Endodermal cell (in vitro differentiated cells): ENCODE data around the gene CLEC4G. TPM values are rescaled to one million over a fixed set of nuclear protein-coding genes. Genes with fewer than 3 reads are reported as not detected.

ENCODE experiments used
- DNase-seq: peaks from one replicate; pipeline ENCODE4 v3.0.0-alpha.2; 2017
- H3K27ac ChIP-seq: 2 replicates; pipeline ENCODE4 v1.5.1; 2013; ENCODE audit warnings: mild to moderate bottlenecking, low read depth, low read length, moderate library complexity
- H3K27me3 ChIP-seq: 2 replicates; pipeline ENCODE4 v1.6.1; 2013; ENCODE audit warnings: mild to moderate bottlenecking, low read length, moderate library complexity; ENCODE audit not compliant: insufficient read depth, control insufficient read depth, poor library complexity, severe bottlenecking
- H3K36me3 ChIP-seq: 2 replicates; pipeline ENCODE4 v1.7.0; 2013; ENCODE audit warnings: mild to moderate bottlenecking, low read length, moderate library complexity; ENCODE audit not compliant: control insufficient read depth, insufficient read depth
- H3K4me1 ChIP-seq: one replicate; pipeline ENCODE4 v1.7.0; 2013; ENCODE audit warnings: low read length; ENCODE audit not compliant: control insufficient read depth, insufficient read depth
- H3K4me3 ChIP-seq: 2 replicates; pipeline ENCODE4 v1.5.1; 2013; ENCODE audit warnings: mild to moderate bottlenecking, low read length, moderate library complexity
- H3K9ac ChIP-seq: 2 replicates; pipeline ENCODE4 v1.6.1; 2013; ENCODE audit warnings: mild to moderate bottlenecking, low read length, moderate library complexity; ENCODE audit not compliant: poor library complexity, severe bottlenecking; ENCODE audit errors: extremely low read depth
- H3K9me3 ChIP-seq: 2 replicates; pipeline ENCODE4 v1.6.1; 2013; ENCODE audit warnings: mild to moderate bottlenecking, low read length, moderate library complexity; ENCODE audit not compliant: control insufficient read depth
- H3K27ac Mint-ChIP-seq: 2 replicates; pipeline ENCODE4 v1.8.0; 2020; ENCODE audit warnings: mixed read lengths
- H3K27me3 Mint-ChIP-seq: 2 replicates; pipeline ENCODE4 v1.8.0; 2021; ENCODE audit warnings: mild to moderate bottlenecking, mixed read lengths; ENCODE audit not compliant: insufficient read depth
- H3K36me3 Mint-ChIP-seq: 2 replicates; pipeline ENCODE4 v1.8.0; 2020; ENCODE audit warnings: low read depth, mixed read lengths
- H3K4me1 Mint-ChIP-seq: 2 replicates; pipeline ENCODE4 v1.8.0; 2020; ENCODE audit warnings: mixed read lengths
- H3K4me3 Mint-ChIP-seq: 2 replicates; pipeline ENCODE4 v1.8.0; 2020; ENCODE audit warnings: mild to moderate bottlenecking, moderate library complexity, mixed read lengths
- H3K9me3 Mint-ChIP-seq: 2 replicates; pipeline ENCODE4 v1.8.0; 2020; ENCODE audit warnings: mild to moderate bottlenecking, mixed read lengths
- WGBS, 2 experiments: methylation state at CpG; one replicate each; pipeline versions ENCODE4 v1.1.5 to v1.1.7; 2013; ENCODE audit warnings: missing lambda C conversion rate in 2 of 2, mixed read lengths in 1 of 2; ENCODE audit not compliant: insufficient coverage in 1 of 2, insufficient read length in 1 of 2; 5-methylcytosine and 5-hydroxymethylcytosine counted together
- total RNA-seq, 2 donors: library from RNA; stranded (reverse); fragmentation: NEBNext Ultra II Directional in 1 of 2; extraction: Animal tissue kit (Norgen Biotek cat#: 25700) in 1 of 2; gene quantifications; 2 replicates in 1 of 2; 3 replicates in 1 of 2; pipeline ENCODE4 v1.2.1, GENCODE V29; 2021
- TF ChIP-seq, protein P1 (sequence below): fragments of 200-600 bp; sonication (generic); conservative IDR thresholded peaks from 2 replicates; pipeline ENCODE4 v1.5.0; 2021; ENCODE audit warnings: antibody characterized with exemption, mild to moderate bottlenecking

Gene CLEC4G
- total RNA-seq, 2 donors from 2014 or later = not detected

GRCh38 chr19:7763696-7764095 is 31.8 kb upstream of the CLEC4G start:
- H3K27ac ChIP-seq = no peak overlapping the region
- DNase-seq = no peak
- H3K4me1 ChIP-seq = no peaks in the 10 kb centered on the region
- TF ChIP-seq, protein P1, sequence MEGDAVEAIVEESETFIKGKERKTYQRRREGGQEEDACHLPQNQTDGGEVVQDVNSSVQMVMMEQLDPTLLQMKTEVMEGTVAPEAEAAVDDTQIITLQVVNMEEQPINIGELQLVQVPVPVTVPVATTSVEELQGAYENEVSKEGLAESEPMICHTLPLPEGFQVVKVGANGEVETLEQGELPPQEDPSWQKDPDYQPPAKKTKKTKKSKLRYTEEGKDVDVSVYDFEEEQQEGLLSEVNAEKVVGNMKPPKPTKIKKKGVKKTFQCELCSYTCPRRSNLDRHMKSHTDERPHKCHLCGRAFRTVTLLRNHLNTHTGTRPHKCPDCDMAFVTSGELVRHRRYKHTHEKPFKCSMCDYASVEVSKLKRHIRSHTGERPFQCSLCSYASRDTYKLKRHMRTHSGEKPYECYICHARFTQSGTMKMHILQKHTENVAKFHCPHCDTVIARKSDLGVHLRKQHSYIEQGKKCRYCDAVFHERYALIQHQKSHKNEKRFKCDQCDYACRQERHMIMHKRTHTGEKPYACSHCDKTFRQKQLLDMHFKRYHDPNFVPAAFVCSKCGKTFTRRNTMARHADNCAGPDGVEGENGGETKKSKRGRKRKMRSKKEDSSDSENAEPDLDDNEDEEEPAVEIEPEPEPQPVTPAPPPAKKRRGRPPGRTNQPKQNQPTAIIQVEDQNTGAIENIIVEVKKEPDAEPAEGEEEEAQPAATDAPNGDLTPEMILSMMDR = no peak
- no peaks in the 10 kb centered on the region for H3K27me3 ChIP-seq
- H3K4me1 Mint-ChIP-seq = no peaks in the 10 kb centered on the region
- H3K36me3 Mint-ChIP-seq = no peaks in the 10 kb centered on the region
- H3K9me3 Mint-ChIP-seq = peaks cover 31% of the 10 kb centered on the region
- 25 to 50% methylated on average over 1 of the region's 1 CpG for WGBS, 2 experiments
- no peak overlapping the region for H3K27ac Mint-ChIP-seq
- no peak overlapping the region for H3K4me3 Mint-ChIP-seq
- H3K4me3 ChIP-seq = no peak overlapping the region
- no peaks in the 10 kb centered on the region for H3K36me3 ChIP-seq
- H3K27me3 Mint-ChIP-seq = peaks cover 30% of the 10 kb centered on the region
- peaks cover 11% of the 10 kb centered on the region for H3K9me3 ChIP-seq
- no peak overlapping the region for H3K9ac ChIP-seq

GRCh38 chr19:7762719-7763293 is 30.9 kb upstream of the CLEC4G start, which contains the start of gene CLEC4M:
Gene CLEC4M (plus strand): TSS chr19:7763243. CDS start chr19:7763267, 24 bp downstream.
- WGBS, 2 experiments = 85 to 86% methylated on average over 7 to 8 of the region's 8 CpGs
- Histone ChIP-seq H3K36me3 (no peaks in the 10 kb centered on the region), H3K9me3 (peaks cover 19% of the 10 kb centered on the region), H3K4me3 (no peak within 1 kb of the TSS), H3K9ac (no peak within 1 kb of the TSS), H3K4me1 (no peaks in the 10 kb centered on the region), H3K27me3 (no peaks in the 10 kb centered on the region), H3K27ac (no peak within 1 kb of the TSS)
- Mint-ChIP-seq H3K9me3 (peaks cover 39% of the 10 kb centered on the region), H3K27ac (no peak within 1 kb of the TSS), H3K36me3 (no peaks in the 10 kb centered on the region), H3K4me1 (no peaks in the 10 kb centered on the region), H3K4me3 (no peak within 1 kb of the TSS), H3K27me3 (peaks cover 22% of the 10 kb centered on the region)
- DNase-seq = peak; percentile 13
- TF ChIP-seq, protein P1 = no peak

DNA sequence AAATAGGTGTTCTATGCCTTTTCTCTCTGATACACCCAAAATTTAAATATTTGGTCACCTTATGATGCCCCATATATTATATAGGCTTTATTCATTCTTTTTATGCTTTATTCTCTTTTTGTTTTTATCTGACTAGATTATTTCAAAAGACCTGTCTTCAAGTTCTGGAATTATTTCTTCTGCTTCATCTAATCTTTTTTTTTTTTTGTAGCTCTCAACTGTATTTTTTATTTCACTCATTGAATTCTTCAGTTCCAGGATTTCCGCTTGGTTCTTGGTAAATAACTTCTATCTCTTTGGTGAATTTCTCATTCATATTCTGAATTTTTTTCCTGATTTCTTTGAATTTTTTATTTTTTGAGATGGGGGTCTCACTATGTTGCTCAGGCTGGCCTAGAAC is 27.2 kb upstream of the CLEC4G start:
- Histone ChIP-seq H3K9ac (no peak overlapping the region), H3K36me3 (no peaks in the 10 kb centered on the region), H3K4me3 (no peak overlapping the region), H3K27me3 (no peaks in the 10 kb centered on the region), H3K27ac (no peak overlapping the region), H3K9me3 (peaks cover 41% of the 10 kb centered on the region), H3K4me1 (no peaks in the 10 kb centered on the region)
- Mint-ChIP-seq H3K27me3 (peaks cover 16% of the 10 kb centered on the region), H3K9me3 (peaks cover 74% of the 10 kb centered on the region), H3K4me1 (no peaks in the 10 kb centered on the region), H3K36me3 (no peaks in the 10 kb centered on the region), H3K4me3 (no peak overlapping the region), H3K27ac (no peak overlapping the region)
- no peak for DNase-seq
- TF ChIP-seq, protein P1 = no peak
- WGBS, 2 experiments = 89% methylated on average over 1 of the region's 1 CpG; no CpG with 5 or more reads in 1 of the 2 experiments
